Astrocyte (in vitro differentiated cells and primary cell): ENCODE results near the gene RNF123. TPM values are rescaled to one million over a fixed set of nuclear protein-coding genes. Genes with fewer than 3 reads are reported as not detected.

Experiments
- DNase-seq: peaks from one replicate; pipeline ENCODE4 v3.0.0-alpha.2; 2010; ENCODE audit warnings: low read depth
- FAIRE-seq: peaks from 2 replicates; lab custom pipeline; 2011; peaks lifted over from hg19 to GRCh38; lab: Jason Lieb, UNC
- H2AFZ ChIP-seq: 2 replicates; pipeline ENCODE4 v1.6.0; 2012; ENCODE audit warnings: low read depth, low read length, inconsistent platforms
- H3K27ac ChIP-seq: 2 replicates; pipeline ENCODE4 v1.5.1; 2011; ENCODE audit warnings: low read depth, low read length, inconsistent platforms
- H3K27me3 ChIP-seq: 2 replicates; pipeline ENCODE4 v1.6.0; 2011; ENCODE audit warnings: low read length, inconsistent platforms; ENCODE audit not compliant: insufficient read depth
- H3K36me3 ChIP-seq: 2 replicates; pipeline ENCODE4 v1.5.1; 2011; ENCODE audit warnings: low read length, inconsistent platforms; ENCODE audit not compliant: insufficient read depth
- H3K4me1 ChIP-seq: 2 replicates; pipeline ENCODE4 v1.5.1; 2011; ENCODE audit warnings: low read length, inconsistent platforms; ENCODE audit not compliant: insufficient read depth
- H3K4me2 ChIP-seq: 2 replicates; pipeline ENCODE4 v1.6.0; 2012; ENCODE audit warnings: low read length, inconsistent platforms
- H3K4me3 ChIP-seq: 2 replicates; pipeline ENCODE4 v1.5.1; 2011; ENCODE audit warnings: low read depth, mild to moderate bottlenecking, low read length, inconsistent platforms; ENCODE audit not compliant: insufficient read depth
- H3K79me2 ChIP-seq: 2 replicates; pipeline ENCODE4 v1.6.0; 2012; ENCODE audit warnings: mild to moderate bottlenecking, low read length, inconsistent platforms; ENCODE audit not compliant: insufficient read depth
- H3K9ac ChIP-seq: 2 replicates; pipeline ENCODE4 v1.6.0; 2012; ENCODE audit warnings: mild to moderate bottlenecking, low read length, inconsistent platforms
- H3K9me3 ChIP-seq: 2 replicates; pipeline ENCODE4 v1.5.1; 2012; ENCODE audit warnings: low read depth, mild to moderate bottlenecking, low read length, inconsistent platforms; ENCODE audit not compliant: insufficient read depth
- H4K20me1 ChIP-seq: 2 replicates; pipeline ENCODE4 v1.6.0; 2012; ENCODE audit warnings: low read length, inconsistent platforms; ENCODE audit not compliant: insufficient read depth
- H3K27ac Mint-ChIP-seq: one replicate; pipeline ENCODE4 v1.8.0; 2021; ENCODE audit warnings: mild to moderate bottlenecking, mixed read lengths; ENCODE audit not compliant: unreplicated experiment
- H3K27me3 Mint-ChIP-seq: one replicate; pipeline ENCODE4 v1.8.0; 2021; ENCODE audit warnings: low read depth, mixed read lengths; ENCODE audit not compliant: unreplicated experiment
- H3K36me3 Mint-ChIP-seq: one replicate; pipeline ENCODE4 v1.8.0; 2021; ENCODE audit warnings: low read depth, mixed read lengths; ENCODE audit not compliant: unreplicated experiment
- H3K4me1 Mint-ChIP-seq: one replicate; pipeline ENCODE4 v1.8.0; 2021; ENCODE audit warnings: low read depth, mixed read lengths; ENCODE audit not compliant: unreplicated experiment
- H3K4me3 Mint-ChIP-seq: one replicate; pipeline ENCODE4 v1.8.0; 2021; ENCODE audit warnings: mild to moderate bottlenecking, moderate library complexity, mixed read lengths; ENCODE audit not compliant: unreplicated experiment
- H3K9me3 Mint-ChIP-seq: one replicate; pipeline ENCODE4 v1.8.0; 2021; ENCODE audit warnings: mild to moderate bottlenecking, mixed read lengths; ENCODE audit not compliant: unreplicated experiment
- EZH2 ChIP-seq: IDR thresholded peaks from 2 replicates; pipeline ENCODE4 v1.6.1; 2012; ENCODE audit warnings: mild to moderate bottlenecking, low read length, inconsistent platforms; ENCODE audit not compliant: insufficient read depth
- total RNA-seq: library from RNA; stranded (reverse); gene quantifications from 2 replicates; pipeline ENCODE4 v1.2.1, GENCODE V29; 2021
- TF ChIP-seq, protein P1 (sequence below): IDR thresholded peaks from 2 replicates; pipeline ENCODE4 v1.5.1; 2011; ENCODE audit warnings: low read depth, mild to moderate bottlenecking, inconsistent platforms, low read length, moderate library complexity; ENCODE audit not compliant: insufficient read depth

RNF123 gene
- total RNA-seq, 1 donor from 2014 or later: 40.9 TPM

DNA sequence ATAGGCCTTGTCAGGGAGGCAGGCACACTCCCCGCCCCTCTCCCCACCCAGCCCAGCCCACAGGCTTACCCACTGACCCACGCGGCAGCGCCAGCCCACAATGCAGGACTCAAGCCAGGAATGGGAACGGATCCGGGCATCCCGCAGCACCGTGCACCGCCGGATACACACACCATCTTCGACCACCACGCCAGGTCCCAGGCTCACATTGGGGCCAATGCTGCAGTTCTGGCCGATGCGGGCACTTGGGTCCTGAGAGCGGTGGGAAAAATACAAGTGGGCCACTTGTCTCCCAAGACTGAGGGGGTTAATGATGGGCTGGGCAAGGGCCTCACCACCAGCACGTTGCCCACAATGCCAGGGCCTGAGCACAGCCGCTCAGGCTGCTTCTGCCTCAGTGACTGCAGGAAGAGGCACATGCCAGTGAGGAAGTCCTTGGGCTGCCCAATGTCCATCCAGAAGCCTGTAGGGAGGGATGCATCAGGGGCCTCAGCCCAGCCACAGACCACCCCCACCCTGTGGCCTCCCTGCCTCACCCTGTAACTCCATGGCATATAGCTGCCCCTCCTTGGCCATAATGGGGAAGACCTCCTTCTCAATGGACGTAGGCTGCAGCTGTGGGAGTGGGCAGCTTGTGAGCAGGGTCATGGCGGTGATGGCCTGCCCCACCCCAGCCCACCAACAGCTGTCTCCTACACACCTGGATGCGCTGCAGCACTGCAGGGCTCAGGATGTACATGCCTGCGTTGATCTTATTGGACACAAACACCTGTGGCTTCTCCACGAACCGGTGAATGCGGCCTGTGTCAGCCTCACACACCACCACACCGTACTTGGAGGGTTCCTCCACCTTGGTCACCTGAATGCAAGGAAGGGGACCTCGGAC is 32.8 kb downstream of the RNF123 start:
- H3K27ac Mint-ChIP-seq: peak overlapping the region; percentile 77
- FAIRE-seq (no peak), DNase-seq (no peak)
- peaks cover 44% of the 10 kb centered on the region for H4K20me1 ChIP-seq
- H3K4me3 Mint-ChIP-seq: peak overlapping the region; percentile 94
- H2AFZ ChIP-seq: no peak overlapping the region
- no peaks in the 10 kb centered on the region for H3K27me3 ChIP-seq
- H3K4me2 ChIP-seq: peak overlapping the region; percentile 86
- H3K9me3 ChIP-seq: no peaks in the 10 kb centered on the region
- no peaks in the 10 kb centered on the region for H3K27me3 Mint-ChIP-seq
- H3K4me1 ChIP-seq: peaks cover 26% of the 10 kb centered on the region
- H3K4me3 ChIP-seq: peak overlapping the region; percentile 97
- H3K9ac ChIP-seq: peak overlapping the region; percentile 99
- no peak overlapping the region for H3K27ac ChIP-seq
- peaks cover 33% of the 10 kb centered on the region for H3K79me2 ChIP-seq
- H3K9me3 Mint-ChIP-seq: peaks cover 3% of the 10 kb centered on the region
- H3K4me1 Mint-ChIP-seq: peaks cover 10% of the 10 kb centered on the region
- peaks cover 6% of the 10 kb centered on the region for H3K36me3 ChIP-seq
- TF ChIP-seq, protein P1, sequence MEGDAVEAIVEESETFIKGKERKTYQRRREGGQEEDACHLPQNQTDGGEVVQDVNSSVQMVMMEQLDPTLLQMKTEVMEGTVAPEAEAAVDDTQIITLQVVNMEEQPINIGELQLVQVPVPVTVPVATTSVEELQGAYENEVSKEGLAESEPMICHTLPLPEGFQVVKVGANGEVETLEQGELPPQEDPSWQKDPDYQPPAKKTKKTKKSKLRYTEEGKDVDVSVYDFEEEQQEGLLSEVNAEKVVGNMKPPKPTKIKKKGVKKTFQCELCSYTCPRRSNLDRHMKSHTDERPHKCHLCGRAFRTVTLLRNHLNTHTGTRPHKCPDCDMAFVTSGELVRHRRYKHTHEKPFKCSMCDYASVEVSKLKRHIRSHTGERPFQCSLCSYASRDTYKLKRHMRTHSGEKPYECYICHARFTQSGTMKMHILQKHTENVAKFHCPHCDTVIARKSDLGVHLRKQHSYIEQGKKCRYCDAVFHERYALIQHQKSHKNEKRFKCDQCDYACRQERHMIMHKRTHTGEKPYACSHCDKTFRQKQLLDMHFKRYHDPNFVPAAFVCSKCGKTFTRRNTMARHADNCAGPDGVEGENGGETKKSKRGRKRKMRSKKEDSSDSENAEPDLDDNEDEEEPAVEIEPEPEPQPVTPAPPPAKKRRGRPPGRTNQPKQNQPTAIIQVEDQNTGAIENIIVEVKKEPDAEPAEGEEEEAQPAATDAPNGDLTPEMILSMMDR: no peak
- no peak for TF ChIP-seq EZH2
- H3K36me3 Mint-ChIP-seq: peaks cover 6% of the 10 kb centered on the region

DNA sequence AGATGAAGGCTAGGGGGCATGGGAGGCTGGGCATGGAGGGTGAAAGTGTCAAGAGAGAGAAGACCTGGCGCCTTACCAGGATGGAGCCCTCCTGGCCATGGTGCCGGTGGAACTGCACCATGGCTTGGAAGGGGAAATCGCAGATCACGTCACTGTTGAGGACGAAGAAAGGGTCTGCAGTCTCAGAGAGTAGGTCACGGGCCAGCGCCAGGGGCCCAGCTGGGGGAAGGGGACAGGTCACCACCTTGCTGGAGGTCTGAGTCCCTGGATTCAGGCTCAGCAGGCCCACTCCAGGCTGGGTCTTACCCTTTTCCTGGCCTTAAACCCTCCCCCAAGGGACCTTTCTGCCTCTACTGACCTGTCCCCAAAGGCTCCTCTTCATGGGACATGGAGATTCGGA is 33.5 kb downstream of the RNF123 start:
- Mint-ChIP-seq H3K27me3 (no peaks in the 10 kb centered on the region), H3K27ac (peak overlapping the region; percentile 94), H3K36me3 (peaks cover 6% of the 10 kb centered on the region)

More for the DNA sequence above, 33.5 kb downstream of the RNF123 start:
- Histone ChIP-seq H3K4me1 (peaks cover 26% of the 10 kb centered on the region), H3K27me3 (no peaks in the 10 kb centered on the region), H3K79me2 (peaks cover 33% of the 10 kb centered on the region), H3K9ac (peak overlapping the region; percentile 99), H2AFZ (no peak overlapping the region), H3K9me3 (no peaks in the 10 kb centered on the region), H4K20me1 (peaks cover 40% of the 10 kb centered on the region), H3K36me3 (peaks cover 11% of the 10 kb centered on the region), H3K27ac (peak overlapping the region; percentile 88), H3K4me2 (peak overlapping the region; percentile 86), H3K4me3 (peak overlapping the region; percentile 97)
- no peak for DNase-seq
- Mint-ChIP-seq H3K9me3 (peaks cover 3% of the 10 kb centered on the region), H3K4me1 (peaks cover 10% of the 10 kb centered on the region), H3K4me3 (peak overlapping the region; percentile 94)
- TF ChIP-seq, protein P1: no peak
- TF ChIP-seq EZH2: no peak
- no peak for FAIRE-seq
